Parietal lobe (tissue), 1 donor: ENCODE results near the gene DDRGK1. TPM values are rescaled to one million over a fixed set of nuclear protein-coding genes. Genes with fewer than 3 reads are reported as not detected.

Source experiments
- total RNA-seq: library from RNA; depleted of rRNA; stranded (reverse); fragments of >200 nt; gene quantifications from one replicate; pipeline ENCODE4 v1.2.3, GENCODE V29; 2014

Gene DDRGK1
- 40.4 TPM for total RNA-seq

GRCh38 chr20:3204124-3204794 is at the start of gene DDRGK1:
Gene DDRGK1 (minus strand): TSS chr20:3204682. CDS start chr20:3204627, 55 bp downstream.

GRCh38 chr20:3239026-3239866 is 34.8 kb upstream of the DDRGK1 start, which contains the start of gene SLC4A11:
Gene SLC4A11 (minus strand): TSS chr20:3239190. CDS start chr20:3239137, 53 bp downstream.

GRCh38 chr20:3209257-3209945 is 4.9 kb upstream of the DDRGK1 start, which contains the start of gene ITPA:
Gene ITPA (plus strand): TSS chr20:3209498. CDS start chr20:3209552, 54 bp downstream.

GRCh38 chr20:3172933-3173609 is 31.4 kb downstream of the DDRGK1 start, which contains the start of gene LZTS3:
Gene LZTS3 (minus strand): TSS chr20:3173549. CDS start chr20:3167163, 6,386 bp downstream.

Other genes starting within 250 kb of the DDRGK1 start
- 2.2 TPM for gene GNRH2, start 161.1 kb downstream of the DDRGK1 start, total RNA-seq
- 27.5 TPM for gene MRPS26, start 158.6 kb downstream of the DDRGK1 start, total RNA-seq
- not detected for gene OXT, start 133.1 kb downstream of the DDRGK1 start, total RNA-seq
- not detected for gene AVP, start 120.0 kb downstream of the DDRGK1 start, total RNA-seq
- 22.8 TPM for gene FASTKD5, start 44.8 kb downstream of the DDRGK1 start, total RNA-seq
- 4.7 TPM for gene UBOX5, start 44.8 kb downstream of the DDRGK1 start, total RNA-seq
- 18.8 TPM for gene LZTS3, start 31.1 kb downstream of the DDRGK1 start, total RNA-seq
- gene ITPA, start 4.8 kb upstream of the DDRGK1 start, total RNA-seq = 31.0 TPM
- not detected for gene SLC4A11, start 34.5 kb upstream of the DDRGK1 start, total RNA-seq
- gene DNAAF9, start 203.0 kb upstream of the DDRGK1 start, total RNA-seq = 70.7 TPM